IPS-18c (cell line): ENCODE measurements around the gene CD74.
A peak's percentile ranks its signal among the peaks of the same experiment; 100 is the strongest.
"Not testable (repeated sequence)": the region's sequence is repeated elsewhere in the genome, so short reads cannot be mapped to it uniquely, and the experiment has no call there.

Experiments used
- H3K4me3 ChIP-seq: 2 replicates; pipeline ENCODE4 v1.7.0; 2013; ENCODE audit warnings: low read depth, mild to moderate bottlenecking, low read length, moderate library complexity; ENCODE audit not compliant: insufficient read depth
- H3K9me3 ChIP-seq: one replicate; pipeline ENCODE4 v1.6.1; 2013; ENCODE audit warnings: mild to moderate bottlenecking, low read length, moderate library complexity; ENCODE audit not compliant: control insufficient read depth, insufficient read depth

The CD74 gene

DNA sequence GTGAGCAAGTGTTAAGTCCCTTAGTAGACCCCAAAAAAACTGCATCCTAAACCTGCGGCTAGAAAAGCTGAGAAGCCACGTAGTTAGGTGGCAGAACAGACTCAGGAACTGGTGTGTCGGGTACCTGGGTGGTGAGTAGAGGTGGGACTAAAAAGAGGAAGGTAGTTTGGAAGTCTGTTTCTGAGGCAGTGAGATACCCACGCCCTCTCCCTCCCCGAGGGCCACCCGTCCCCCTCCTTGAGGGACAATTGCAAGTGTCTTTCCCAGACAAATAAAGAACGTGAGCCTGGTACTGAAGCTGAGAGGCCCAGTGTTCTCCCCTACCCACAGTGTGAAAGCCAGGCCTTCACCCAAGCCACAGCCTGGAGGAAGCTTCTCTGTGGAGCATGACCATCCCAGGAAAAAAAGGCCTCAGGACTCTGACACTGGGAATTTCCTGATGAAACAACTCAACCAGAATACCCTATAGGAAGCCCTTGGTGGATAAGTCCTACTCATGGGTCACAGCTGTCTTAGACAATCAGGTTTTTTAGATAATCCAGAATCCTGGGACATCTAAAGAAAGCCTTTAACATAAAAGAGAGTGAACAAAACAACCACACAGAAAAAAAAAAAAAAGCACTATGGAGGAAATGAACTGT lies 7.0 kb upstream of the CD74 start:
- H3K9me3 ChIP-seq, result no peaks in the 10 kb centered on the region
- no peak overlapping the region for H3K4me3 ChIP-seq

DNA sequence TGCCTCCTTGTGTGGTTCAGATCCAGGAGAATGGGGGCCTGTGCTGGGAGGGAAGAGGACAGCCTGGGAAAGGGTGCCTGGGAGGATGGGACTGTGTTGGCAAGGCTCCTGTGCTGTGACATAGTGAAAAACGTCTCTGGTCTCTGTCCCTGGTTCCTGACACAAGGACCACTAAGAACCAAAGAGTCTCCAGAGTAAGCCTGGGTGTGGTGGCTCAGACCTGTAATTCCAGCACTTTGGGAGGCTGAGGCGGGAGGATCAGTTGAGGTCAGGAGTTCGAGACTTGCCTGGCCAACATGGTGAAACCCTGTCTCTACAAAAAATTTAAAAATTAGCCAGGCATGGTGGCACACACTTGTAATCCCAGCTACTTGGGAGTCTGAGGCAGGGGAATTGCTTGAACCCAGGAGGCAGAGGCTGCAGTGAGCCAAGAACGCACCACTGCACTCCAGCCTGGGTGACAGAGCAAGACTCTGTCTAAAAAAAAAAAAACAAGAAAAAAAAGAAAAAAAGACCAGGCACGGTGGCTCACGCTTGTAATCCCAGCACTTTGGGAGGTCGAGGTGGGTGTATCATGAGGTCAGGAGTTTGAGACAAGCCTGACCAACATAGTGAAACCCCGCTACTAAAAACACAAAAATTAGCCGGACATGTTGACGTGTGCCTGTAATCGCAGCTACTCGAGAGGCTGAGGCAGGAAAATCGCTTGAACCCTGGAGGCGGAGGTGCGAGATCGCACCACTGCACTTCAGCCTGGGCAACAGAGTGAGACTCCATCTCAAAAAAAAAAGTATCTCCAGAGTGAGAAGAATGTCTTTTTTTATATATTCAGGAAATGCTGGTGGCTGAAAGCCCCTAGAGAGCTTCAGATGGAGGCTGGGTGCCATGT lies 1.4 kb upstream of the CD74 start:
- not testable (repeated sequence) for H3K4me3 ChIP-seq, H3K9me3 ChIP-seq

DNA sequence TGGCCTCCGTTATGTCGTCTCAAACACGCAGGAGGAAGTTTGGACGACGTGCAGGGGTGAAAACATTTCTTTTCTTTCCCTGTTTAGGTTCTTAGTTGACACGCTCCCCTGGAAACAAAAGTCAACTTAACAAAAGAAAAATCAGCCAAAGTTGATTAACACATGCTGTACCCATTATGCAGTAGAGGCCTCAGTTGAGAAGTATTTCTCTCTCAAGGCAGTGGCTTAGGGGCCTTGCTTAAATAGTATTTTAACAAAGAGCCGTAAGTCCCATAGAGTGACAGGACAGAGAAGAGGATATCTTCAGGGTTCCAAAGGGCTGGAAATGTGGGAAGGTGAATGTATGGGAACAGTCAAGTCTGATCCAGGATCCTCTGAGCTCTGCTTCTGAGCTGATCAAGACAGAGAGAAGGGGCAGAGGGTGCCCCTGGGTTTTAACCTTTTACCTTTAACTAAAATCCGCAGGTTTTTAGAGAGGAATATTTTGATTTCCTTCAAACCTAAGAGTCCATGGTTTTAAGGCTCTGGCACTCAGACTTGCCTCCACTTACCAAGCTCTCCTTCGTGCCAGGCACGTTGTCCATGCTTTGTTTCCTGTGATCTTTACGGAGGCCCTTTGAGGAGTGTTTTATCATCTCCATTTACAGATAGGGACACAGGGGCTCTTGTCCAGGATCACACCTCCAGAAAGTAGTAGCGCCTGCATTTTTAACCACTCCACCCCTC lies 629 bp upstream of the CD74 start:
- Histone ChIP-seq H3K9me3 (no peaks in the 10 kb centered on the region), H3K4me3 (no peak overlapping the region)

DNA sequence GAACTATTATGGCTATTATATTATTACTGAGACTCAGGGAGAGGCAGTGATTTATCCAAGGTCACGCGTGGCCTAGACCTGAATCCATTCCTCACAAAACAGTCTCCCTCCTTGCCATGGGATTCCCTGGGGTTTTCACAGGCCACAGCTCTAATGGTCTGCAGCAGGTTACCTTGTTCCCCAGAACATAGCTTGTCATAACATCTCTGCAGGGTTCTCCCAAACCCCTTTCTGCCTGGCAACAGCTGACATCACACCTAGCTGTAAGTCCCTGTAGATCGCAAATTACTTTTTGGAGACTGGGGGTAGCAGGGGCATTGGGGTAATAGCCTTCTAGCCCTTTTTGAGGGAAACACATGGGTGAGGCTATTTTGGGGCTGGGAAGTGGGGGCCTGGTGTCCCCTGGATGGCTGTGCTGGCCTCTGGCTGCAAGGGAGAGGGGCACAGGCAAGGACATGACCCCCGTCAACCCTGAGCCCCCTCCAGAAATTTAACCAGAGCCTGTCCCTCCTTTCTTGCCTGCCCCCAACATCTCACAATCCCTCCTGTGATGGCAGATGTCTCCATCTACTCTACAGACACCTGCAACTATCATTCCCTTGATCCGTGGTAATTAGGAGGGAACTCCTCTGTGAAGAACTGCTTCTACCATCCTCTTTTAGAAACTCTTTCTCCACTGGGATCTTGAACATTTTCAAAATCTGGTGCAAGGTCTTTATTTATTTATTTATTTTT lies 1.3 kb downstream of the CD74 start:
- Histone ChIP-seq H3K4me3 (no peak overlapping the region), H3K9me3 (no peaks in the 10 kb centered on the region)

DNA sequence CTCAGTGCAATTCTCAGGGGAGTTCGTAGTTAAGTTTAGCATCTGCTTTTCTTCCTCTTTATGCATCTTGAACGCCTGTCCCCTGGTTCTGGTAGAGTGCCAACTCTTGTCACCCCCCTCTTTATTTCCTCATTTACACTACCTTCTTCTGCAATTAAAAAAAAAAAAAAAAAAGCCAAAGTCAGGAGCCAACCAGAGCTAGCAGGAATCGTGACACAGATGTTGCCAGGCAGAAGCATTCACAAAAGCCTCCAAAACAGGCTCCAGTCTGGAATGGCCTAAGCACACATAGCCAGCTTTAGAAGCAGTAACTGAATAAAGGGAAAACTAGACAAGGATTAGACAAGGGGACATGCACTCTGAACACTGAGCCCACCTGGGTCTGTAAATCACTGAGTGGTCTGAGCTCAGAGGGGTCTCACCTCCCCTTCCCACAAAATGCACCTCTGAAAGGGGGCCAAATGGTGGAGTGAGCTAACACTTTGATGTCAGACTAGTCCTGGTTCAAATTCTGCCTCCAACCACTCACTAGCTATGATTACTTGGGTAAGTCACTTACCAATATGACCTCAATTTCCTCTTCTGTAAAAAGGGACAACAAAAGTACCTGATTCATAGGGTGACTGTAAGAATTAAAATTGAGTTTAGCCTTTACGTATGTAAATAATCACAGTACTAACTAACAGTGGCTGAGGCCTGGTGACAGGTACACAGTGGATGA lies 2.0 kb downstream of the CD74 start:
- H3K9me3 ChIP-seq, result no peaks in the 10 kb centered on the region
- H3K4me3 ChIP-seq, result no peak overlapping the region

DNA sequence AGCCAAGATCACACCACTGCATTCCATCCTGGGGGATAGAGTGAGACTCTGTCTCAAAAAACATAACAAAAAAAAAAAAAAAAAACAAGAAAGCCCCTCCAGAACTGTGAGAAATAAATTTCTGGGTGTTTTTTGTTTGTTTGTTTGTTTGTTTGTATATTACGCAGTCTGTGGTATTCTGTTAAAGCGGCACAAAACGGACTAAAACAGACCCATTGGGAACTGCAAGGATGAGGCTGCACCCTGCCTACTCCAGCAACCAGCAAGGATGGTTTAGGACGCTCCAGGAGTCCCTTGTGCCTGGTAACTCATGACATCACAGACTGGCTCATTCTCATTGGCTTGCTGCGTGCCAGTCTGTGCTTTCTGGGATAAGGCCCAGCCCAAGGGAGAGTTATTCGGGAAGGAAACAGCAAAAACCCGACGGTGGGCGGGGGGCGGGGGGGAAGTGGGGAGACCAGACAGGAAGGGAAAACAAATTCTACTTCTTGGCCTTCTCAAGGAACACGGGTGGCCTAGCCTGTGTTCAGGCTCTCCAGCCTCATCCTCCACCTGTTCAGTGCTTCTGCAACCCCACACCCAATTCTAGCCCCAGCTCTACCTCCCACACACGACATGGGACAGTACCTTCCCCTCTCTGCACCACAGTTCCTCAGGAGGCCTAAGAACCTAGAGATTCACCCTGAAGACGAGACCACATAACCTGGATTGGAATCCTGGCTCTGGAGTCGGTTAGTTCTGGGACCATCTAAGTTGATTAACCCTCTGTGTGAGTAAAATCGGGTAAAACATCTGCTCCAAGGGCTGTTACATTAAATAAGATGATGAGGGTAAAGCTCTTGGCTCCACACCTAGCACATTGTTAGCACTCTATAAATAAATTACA lies 2.8 kb downstream of the CD74 start:
- peak overlapping the region; percentile 32; the same call in 1 of the 2 replicates for H3K4me3 ChIP-seq

DNA sequence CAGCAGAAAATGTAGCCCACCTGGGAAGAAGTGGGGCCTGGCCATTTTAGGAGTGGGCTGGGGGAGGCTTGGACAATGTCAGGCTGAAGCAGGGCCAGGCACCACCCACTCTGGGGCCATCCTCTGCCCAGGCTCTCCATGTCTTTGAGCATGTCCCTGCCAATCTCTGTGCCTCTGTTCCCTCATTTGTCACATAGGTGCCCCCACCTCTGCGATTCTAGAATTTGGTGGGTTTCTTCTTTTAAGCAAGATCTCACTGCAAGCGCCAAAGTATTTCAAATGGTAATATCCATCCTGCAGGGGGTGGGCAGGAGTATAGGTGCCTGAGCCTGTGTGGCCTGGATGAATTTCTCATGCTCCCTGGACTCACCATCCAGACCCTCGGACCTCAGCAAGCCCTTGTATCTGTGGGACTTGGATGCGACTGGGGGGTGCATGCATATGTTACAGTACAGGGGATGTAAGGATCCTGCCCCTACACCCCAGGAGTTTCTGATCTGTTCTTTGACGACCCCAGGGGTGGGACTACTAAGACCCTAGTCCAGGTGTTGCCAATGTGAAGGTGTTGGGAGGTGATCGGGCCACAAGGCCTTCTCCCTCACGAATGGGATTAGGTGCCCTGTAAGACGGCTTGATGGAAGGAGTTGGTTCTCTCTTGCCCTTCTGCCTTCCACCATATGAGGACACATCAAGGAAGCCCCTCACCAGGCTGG lies 4.3 kb downstream of the CD74 start:
- Histone ChIP-seq H3K9me3 (no peaks in the 10 kb centered on the region), H3K4me3 (no peak overlapping the region)

More for the DNA sequence above, 2.8 kb downstream of the CD74 start:
- H3K9me3 ChIP-seq, result no peaks in the 10 kb centered on the region

DNA sequence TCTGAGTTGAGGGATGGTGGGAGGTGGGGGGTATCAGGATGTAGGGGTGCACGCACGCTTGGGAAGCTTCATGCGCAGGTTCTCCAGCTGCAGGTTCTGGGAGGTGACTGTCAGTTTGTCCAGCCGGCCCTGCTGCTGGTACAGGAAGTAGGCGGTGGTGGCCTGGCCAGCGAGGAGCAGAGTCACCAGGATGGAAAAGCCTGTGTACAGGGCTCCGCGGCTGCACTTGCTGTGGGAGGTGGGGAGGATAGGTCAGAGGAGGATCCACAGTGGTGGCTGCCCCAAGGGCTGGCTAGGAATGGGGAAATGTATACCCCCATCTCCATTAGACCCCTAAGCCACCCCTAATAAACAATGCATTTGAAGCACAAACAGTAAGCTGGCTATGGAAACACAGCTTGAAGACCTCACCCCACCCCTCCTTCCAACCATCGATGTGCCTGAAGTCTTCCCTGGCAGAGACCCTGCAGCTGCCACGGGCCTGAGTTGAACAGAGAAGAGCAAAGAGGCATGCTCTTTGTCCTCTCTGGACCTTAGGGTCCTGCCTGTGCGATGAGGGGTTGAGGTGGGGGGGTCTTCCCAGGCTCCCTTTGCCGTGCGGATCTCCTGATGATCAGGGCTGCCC lies 5.5 kb downstream of the CD74 start:
- no peaks in the 10 kb centered on the region for H3K9me3 ChIP-seq
- H3K4me3 ChIP-seq, result no peak overlapping the region

DNA sequence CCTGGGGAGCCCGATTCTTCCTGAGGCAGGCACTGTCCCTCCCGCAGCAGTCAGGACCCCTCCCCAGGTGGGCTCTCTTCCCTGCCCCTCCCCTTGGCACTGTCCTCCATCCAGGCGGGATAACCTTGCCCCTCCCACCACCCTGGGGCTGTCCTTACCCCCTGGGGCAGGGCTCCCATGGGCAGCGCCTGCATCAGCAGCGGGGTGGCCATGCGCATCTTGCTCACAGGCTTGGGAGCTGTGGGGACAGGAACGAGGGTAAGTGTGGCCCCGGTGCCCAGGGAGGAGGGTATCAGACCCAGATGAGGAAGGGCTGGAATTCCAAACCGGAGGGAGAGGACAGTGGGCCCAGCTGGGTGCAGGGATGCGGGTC lies 6.0 kb downstream of the CD74 start:
- no peaks in the 10 kb centered on the region for H3K9me3 ChIP-seq
- H3K4me3 ChIP-seq, result no peak overlapping the region

DNA sequence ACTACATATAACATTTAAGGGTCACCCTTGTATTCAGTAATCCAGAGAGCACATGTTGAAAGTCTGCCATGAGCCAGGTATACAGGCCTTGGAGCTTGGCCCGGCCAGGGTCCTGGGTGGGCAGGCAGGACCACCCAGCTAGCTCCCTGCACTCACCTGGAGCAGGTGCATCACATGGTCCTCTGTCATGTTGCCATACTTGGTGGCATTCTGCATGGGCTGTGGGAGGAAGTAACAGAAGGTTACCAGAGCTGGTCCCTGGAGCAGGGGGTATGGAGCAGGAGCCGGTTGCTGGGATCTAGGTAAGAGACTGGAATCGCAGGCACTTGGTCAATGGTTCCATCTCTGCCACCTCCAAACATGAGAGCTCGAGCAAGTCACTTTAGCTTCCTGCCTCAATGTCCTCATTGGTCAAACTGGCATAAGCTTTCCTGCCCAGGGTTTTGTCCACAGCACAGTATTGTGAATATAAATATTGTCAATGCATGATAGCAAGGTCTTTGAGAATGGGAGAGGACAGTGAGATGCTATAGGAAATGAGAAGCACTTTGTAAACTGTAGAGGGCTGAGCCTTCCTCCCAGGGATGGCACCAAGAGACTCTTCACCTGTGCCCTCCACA lies 6.5 kb downstream of the CD74 start:
- Histone ChIP-seq H3K9me3 (no peaks in the 10 kb centered on the region), H3K4me3 (no peak overlapping the region)

DNA sequence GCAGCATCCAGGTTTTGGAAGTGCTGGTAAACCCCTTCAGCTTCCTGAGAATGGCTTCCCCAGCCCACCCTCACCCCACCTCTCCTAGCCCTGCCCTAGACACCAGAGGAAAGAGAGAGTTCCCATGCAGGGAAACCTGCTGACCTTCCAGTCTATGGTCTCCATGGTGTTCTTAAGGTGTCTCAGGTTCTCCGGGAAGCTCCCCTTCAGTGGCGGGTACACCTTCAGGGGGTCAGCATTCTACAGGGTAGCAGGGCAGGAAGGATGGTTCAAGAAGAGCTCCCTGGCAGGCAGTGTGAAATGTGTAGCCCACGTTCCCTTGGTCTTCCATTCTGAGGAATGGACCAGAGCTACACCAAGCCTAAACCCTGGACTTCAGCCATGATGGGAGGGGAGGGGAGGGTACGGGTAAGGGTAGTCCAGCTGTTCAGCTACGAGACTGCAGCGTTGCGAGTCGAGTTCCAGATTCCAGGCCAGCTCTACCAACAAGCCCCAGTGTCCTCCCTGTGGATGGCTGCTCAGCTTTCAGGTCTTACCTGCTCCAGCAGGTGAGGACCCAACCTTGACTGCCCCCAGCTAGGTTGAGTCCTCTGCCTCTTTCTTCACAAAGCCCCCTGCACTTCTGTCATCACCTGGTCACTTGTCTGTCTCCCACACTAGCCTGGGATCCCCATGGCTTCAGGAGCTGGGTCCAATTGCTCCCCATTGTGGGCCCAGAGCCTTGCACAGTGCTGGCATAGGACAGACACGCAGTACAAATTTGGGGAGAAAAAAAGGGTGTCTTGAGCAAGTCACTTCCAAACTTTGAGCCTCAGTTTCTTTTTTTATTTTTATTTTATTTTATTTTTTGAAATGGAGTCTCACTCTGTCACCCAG lies 7.5 kb downstream of the CD74 start:
- H3K9me3 ChIP-seq, result no peaks in the 10 kb centered on the region
- no peak overlapping the region for H3K4me3 ChIP-seq

DNA sequence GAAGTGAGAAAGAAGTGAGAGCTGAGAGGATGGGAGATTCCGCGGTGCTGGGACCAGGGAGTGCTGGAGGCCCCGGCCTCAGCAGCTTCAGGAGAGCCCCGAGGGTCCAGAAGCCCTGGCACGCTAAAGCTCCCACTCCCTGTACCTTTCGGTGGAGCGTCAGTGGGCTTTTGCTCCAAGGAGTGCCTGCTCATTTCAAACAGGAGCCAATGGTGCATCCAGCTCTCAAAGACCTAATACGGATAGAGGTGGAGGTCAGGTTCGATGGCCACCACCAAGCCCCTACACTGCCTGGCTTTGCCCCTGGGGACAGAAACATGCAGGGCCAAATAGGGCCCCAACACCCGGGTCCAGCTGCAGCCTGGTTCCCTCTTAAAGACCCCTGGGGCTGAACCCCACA lies 8.2 kb downstream of the CD74 start:
- Histone ChIP-seq H3K9me3 (no peaks in the 10 kb centered on the region), H3K4me3 (no peak overlapping the region)

DNA sequence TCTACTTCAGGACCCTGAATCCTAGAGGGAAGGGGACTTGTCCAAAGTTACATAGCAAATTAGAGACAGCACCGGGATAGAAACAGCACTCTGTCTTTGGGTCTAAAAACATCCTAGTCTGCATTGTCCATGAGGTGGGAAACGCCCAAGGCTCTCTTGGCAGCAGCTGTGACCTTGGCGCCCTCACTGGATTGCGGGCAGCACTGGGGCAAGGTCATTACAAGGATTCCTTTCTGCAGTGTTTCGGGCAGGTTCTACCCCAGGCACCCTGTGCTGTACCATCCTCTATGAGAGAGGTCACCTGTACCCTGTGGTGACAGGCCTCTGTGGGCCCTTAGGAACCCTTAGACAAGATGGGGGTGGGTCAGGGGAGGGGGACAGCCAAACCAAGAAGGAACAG lies 8.6 kb downstream of the CD74 start:
- H3K4me3 ChIP-seq, result no peak overlapping the region
- H3K9me3 ChIP-seq, result no peaks in the 10 kb centered on the region

DNA sequence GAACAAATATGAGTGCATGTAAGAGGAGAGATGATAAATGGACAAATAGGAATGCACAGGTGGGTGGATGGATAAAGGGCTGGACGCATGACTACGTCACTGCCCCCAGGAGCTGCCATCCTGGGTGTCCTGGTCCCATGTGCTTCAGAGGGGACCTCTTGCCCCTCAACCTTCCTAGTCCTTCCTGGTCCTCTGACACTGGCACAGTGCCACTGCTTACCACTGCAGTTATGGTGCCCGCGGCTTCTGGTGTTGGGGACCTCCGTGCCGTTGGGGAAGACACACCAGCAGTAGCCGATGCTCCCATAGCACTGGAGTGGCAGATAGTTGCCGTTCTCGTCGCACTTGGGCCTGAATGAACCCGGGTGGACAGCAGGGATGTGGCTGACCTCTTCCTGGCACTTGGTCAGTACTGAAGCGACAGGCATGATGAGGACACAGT lies 9.8 kb downstream of the CD74 start:
- H3K4me3 ChIP-seq, result no peak overlapping the region
- no peaks in the 10 kb centered on the region for H3K9me3 ChIP-seq
